ENCODE data around the gene STRBP. TPM values are rescaled to one million over a fixed set of nuclear protein-coding genes. Genes with fewer than 3 reads are reported as not detected.
"Not testable (repeated sequence)": the region's sequence is repeated elsewhere in the genome, so short reads cannot be mapped to it uniquely, and the experiment has no call there.

The STRBP gene
- total and polyA plus RNA-seq, 9 donors, result 4.9 to 18.8 (median 11.2) TPM

DNA sequence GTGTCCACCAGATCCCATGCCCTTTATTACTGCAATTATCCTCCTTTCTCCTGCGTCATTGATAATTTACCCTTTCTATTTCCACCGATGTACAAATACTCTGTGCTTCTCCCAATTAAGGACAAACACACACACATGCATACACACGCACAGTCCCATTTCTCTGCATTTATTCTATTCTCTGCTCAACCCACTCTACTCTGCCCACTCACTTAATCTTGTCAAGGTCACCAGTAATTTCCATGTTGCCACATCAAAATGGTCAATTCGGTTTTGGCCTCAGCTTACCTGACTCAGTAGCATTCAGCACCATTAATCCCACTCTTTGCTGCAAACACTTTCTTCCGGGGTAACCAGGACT lies 14.6 kb upstream of the STRBP start:
- Histone ChIP-seq H3K27ac (no peak overlapping the region), H3K4me1 (ENCODE audit: insufficient read depth) (no peaks in the 10 kb centered on the region), H3K27me3 (no peaks in the 10 kb centered on the region), H3K9me3 (no peaks in the 10 kb centered on the region), H3K36me3 (no peaks in the 10 kb centered on the region), H3K4me3 (no peak overlapping the region)
- DNase-seq, result no peak
- TF ChIP-seq, protein P1, sequence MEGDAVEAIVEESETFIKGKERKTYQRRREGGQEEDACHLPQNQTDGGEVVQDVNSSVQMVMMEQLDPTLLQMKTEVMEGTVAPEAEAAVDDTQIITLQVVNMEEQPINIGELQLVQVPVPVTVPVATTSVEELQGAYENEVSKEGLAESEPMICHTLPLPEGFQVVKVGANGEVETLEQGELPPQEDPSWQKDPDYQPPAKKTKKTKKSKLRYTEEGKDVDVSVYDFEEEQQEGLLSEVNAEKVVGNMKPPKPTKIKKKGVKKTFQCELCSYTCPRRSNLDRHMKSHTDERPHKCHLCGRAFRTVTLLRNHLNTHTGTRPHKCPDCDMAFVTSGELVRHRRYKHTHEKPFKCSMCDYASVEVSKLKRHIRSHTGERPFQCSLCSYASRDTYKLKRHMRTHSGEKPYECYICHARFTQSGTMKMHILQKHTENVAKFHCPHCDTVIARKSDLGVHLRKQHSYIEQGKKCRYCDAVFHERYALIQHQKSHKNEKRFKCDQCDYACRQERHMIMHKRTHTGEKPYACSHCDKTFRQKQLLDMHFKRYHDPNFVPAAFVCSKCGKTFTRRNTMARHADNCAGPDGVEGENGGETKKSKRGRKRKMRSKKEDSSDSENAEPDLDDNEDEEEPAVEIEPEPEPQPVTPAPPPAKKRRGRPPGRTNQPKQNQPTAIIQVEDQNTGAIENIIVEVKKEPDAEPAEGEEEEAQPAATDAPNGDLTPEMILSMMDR (IDR thresholded peaks at IDR 0.05), result no peak
- TF ChIP-seq EP300 (IDR thresholded peaks at IDR 0.05), result no peak
- TF ChIP-seq POLR2A (IDR thresholded peaks at IDR 0.05), result no peak
- intact Hi-C loops (cut with DNase I), result no loop called here
- 73 to 79% (median 75%) methylated on average over 5 of the region's 5 CpGs for WGBS, 3 donors

- Histone ChIP-seq H3K9me3 (no peaks in the 10 kb centered on the region), H3K4me1 (ENCODE audit: insufficient read depth) (no peaks in the 10 kb centered on the region), H3K27me3 (no peaks in the 10 kb centered on the region), H3K36me3 (no peaks in the 10 kb centered on the region), H3K27ac (no peak overlapping the region), H3K4me3 (no peak overlapping the region)
- intact Hi-C loops (cut with DNase I), result no loop called here
- DNase-seq, result no peak
- 31 to 38% (median 38%) methylated on average over 10 of the region's 10 CpGs for whole genome bisulfite sequencing, 3 donors
- TF ChIP-seq POLR2A (IDR thresholded peaks at IDR 0.05), result no peak
- TF ChIP-seq, protein P1 (IDR thresholded peaks at IDR 0.05), result no peak
- no peak for TF ChIP-seq EP300 (IDR thresholded peaks at IDR 0.05)
These were observed 14.1 kb upstream of the STRBP start for GRCh38 chr9:123282362-123283047.

DNA sequence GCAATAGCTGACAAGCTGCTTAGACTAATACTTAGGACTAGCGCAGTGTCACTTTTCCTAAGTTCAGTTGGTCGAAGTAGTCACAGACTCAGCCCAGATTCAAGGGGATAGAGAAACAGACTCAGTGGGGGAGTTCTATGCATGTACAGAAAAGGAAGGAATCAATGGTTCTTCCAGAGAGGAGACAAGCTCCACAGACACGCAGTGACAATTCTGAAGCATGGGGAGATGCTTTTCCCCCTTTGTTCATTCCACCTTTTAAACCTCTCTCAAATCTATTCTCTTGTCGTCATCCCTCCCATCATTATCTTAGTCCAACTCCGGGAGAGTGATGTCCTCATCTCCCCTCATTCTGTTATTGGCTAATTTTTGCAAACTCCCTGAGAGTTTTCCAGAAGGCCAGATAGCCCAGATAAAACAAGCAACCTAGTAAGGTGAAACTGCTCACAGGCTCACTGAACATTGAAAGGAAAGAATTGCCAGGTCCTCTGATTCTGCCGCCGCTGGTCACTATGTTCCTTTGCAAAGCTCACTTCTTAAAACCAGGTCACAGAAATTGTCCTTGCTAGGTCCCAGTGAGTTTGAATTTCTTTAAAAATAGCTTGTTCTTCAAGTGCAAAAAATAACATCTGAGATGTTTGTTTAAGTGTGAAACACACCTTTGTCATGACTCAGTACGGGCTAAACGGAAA lies 13.4 kb upstream of the STRBP start:
- 49 to 59% (median 51%) methylated on average over 9 of the region's 9 CpGs for WGBS, 3 donors
- Histone ChIP-seq H3K27me3 (no peaks in the 10 kb centered on the region), H3K9me3 (no peaks in the 10 kb centered on the region), H3K4me1 (ENCODE audit: insufficient read depth) (no peaks in the 10 kb centered on the region), H3K36me3 (no peaks in the 10 kb centered on the region), H3K27ac (no peak overlapping the region), H3K4me3 (no peak overlapping the region)
- no peak for DNase-seq
- intact Hi-C loops (cut with DNase I), result no loop called here
- TF ChIP-seq EP300 (IDR thresholded peaks at IDR 0.05), result no peak
- no peak for TF ChIP-seq POLR2A (IDR thresholded peaks at IDR 0.05)
- TF ChIP-seq, protein P1 (IDR thresholded peaks at IDR 0.05), result no peak

- WGBS, 3 donors, result 58 to 60% (median 60%) methylated on average over 4 of the region's 4 CpGs
- H3K4me3 ChIP-seq; H3K36me3 ChIP-seq; H3K27me3 ChIP-seq; H3K9me3 ChIP-seq; intact Hi-C loops (cut with DNase I); DNase-seq; H3K4me1 ChIP-seq (ENCODE audit: insufficient read depth); H3K27ac ChIP-seq: not testable (repeated sequence)
These were observed 10.6 kb upstream of the STRBP start for GRCh38 chr9:123278879-123279493.

DNA sequence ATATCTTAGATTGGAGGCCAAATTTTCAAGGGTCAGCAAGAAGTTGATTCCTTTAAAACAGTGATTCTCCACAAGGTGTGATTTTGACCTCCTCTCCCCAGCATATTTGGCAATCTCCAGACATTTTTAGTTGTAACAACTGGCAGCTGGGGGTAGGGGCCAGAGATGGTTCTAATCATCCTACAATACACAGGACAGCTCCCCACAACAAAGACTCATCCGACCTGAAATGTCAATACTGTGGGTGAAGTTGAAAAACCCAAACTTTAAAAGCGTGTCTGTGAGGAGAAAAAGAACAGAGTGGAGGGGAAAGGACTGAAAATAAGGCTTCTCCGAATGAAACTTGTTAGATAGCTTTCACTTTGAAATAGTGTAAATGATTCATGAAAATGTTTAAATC lies 10.0 kb upstream of the STRBP start:
- intact Hi-C loops (cut with DNase I), result no loop called here
- Histone ChIP-seq H3K4me1 (ENCODE audit: insufficient read depth) (no peaks in the 10 kb centered on the region), H3K27me3 (no peaks in the 10 kb centered on the region), H3K27ac (no peak overlapping the region), H3K4me3 (no peak overlapping the region), H3K9me3 (no peaks in the 10 kb centered on the region), H3K36me3 (no peaks in the 10 kb centered on the region)
- WGBS, 3 donors, result 75 to 77% (median 76%) methylated on average over 3 of the region's 3 CpGs
- DNase-seq, result no peak
- no peak for TF ChIP-seq EP300 (IDR thresholded peaks at IDR 0.05)
- no peak for TF ChIP-seq POLR2A (IDR thresholded peaks at IDR 0.05)
- TF ChIP-seq, protein P1 (IDR thresholded peaks at IDR 0.05), result no peak
